BLaER1 treated with 17β-estradiol and CSF1 and Interleukin-3, amounts not matched to agents 10 nM and 100 nM (cell line): ENCODE data around the gene STAT3.

Experiments used
- H3K27ac ChIP-seq, 11 experiments: shearing (Covaris generic); formaldehyde crosslinking; 2 replicates each; pipeline ENCODE4 v1.8.1; 2022
- H3K27me3 ChIP-seq, 11 experiments: shearing (Covaris generic); formaldehyde crosslinking; 2 replicates each; pipeline ENCODE4 v1.8.1; 2022
- H3K36me3 ChIP-seq, 11 experiments: shearing (Covaris generic); formaldehyde crosslinking; 2 replicates each; pipeline ENCODE4 v1.8.1; 2022
- H3K4me1 ChIP-seq, 10 experiments: shearing (Covaris generic); formaldehyde crosslinking; 2 replicates each; pipeline ENCODE4 v1.8.1; 2022
- H3K4me2 ChIP-seq, 11 experiments: shearing (Covaris generic); formaldehyde crosslinking; 2 replicates each; pipeline ENCODE4 v1.8.1; 2022
- H3K4me3 ChIP-seq, 10 experiments: shearing (Covaris generic); formaldehyde crosslinking; 2 replicates each; pipeline ENCODE4 v1.8.1; 2022
- H3K9ac ChIP-seq, 11 experiments: shearing (Covaris generic); formaldehyde crosslinking; 2 replicates each; pipeline ENCODE4 v1.8.1; 2022
- H3K9me3 ChIP-seq, 11 experiments: shearing (Covaris generic); formaldehyde crosslinking; replicated peaks in 1 of 11; 2 replicates each; pipeline ENCODE4 v1.8.1; 2022
- H4K20me1 ChIP-seq, 11 experiments: shearing (Covaris generic); formaldehyde crosslinking; 2 replicates each; pipeline ENCODE4 v1.8.1; 2022
- Cebpa-rat ChIP-seq, 11 experiments: shearing (Covaris generic); IDR thresholded peaks; 2 replicates each; pipeline ENCODE4 v1.8.1; 2022

The STAT3 gene

DNA sequence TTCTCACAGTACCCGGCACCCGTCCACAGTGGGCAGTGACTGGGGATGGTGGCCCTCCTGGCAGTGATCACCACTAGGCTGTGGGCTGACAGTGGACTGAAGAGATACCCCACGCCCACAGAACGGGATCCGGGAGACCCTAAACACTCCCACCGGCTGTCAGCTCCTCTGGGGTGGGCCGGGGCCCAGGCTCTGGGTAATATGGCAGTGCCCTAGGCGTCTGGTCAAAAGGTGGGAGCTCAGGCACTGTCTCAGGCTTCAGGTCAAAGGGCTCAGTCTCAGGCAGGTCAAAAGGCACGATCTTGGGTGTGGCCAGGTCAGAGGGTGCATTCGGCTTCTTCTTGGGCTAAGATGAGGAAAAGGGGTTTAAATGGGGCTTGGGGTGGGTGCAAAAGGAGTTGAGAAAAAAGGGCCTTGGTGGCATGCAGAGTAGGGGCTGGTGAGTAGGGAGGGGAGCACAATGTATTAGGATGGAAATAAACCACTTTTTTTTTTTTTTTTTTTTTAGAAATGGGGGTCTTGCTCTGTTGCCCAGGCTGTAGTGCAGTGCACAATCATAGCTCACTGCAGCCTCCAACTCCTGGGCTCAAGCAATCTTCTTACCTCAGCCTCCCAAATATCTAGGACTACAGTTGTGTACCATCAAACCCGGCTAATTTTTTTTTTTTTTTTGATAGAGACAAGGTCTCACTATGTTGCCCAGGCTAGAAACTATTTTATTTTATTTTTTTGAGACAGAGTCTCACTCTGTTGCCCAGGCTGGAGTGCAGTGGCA is 23.9 kb upstream of the STAT3 start:
- Histone ChIP-seq H4K20me1 (no peaks in the 10 kb centered on the region), H3K4me3 (no peak overlapping the region), H3K4me1 (peaks cover 21 to 85% (median 31%) of the 10 kb centered on the region in 10 experiments), H3K36me3 (no peaks in the 10 kb centered on the region), H3K4me2 (peak overlapping the region in 3 of 11 experiments; percentile 5 to 66 (median 44); a peak in 5 of 22 replicates), H3K9me3 (no peaks in the 10 kb centered on the region), H3K27ac (no peak overlapping the region), H3K9ac (no peak overlapping the region), H3K27me3 (no peaks in the 10 kb centered on the region)
- no peak for TF ChIP-seq Cebpa-rat (IDR thresholded peaks at IDR 0.05)

DNA sequence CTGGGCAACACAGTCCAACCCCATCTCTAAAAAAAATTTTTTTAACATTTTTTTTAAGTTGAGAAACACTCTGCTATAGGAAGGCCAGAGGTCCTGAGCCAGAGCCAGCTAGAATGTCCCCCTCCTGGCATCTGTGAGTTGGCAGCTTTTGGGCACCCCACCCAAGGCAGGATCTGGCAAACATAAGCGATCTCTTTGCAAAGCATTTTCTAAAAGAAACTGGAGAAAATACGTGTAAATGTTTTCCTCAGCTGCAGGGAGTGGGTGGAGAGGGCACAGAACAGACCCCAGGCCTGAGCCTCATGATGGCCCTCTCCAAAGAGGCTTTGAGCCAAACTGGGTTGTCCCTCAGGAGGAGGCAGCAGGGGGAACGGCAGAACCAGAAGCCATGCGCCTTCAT is 23.1 kb upstream of the STAT3 start:
- Histone ChIP-seq H3K27ac (no peak overlapping the region), H3K4me2 (peak overlapping the region in 3 of 11 experiments; percentile 5 to 66 (median 44); a peak in 5 of 22 replicates), H3K27me3 (no peaks in the 10 kb centered on the region), H3K36me3 (no peaks in the 10 kb centered on the region), H3K9ac (no peak overlapping the region; a peak in 1 of 22 replicates), H4K20me1 (no peaks in the 10 kb centered on the region), H3K4me1 (peaks cover 21 to 86% (median 38%) of the 10 kb centered on the region in 10 experiments), H3K9me3 (no peaks in the 10 kb centered on the region), H3K4me3 (no peak overlapping the region)
- TF ChIP-seq Cebpa-rat (IDR thresholded peaks at IDR 0.05): no peak

DNA sequence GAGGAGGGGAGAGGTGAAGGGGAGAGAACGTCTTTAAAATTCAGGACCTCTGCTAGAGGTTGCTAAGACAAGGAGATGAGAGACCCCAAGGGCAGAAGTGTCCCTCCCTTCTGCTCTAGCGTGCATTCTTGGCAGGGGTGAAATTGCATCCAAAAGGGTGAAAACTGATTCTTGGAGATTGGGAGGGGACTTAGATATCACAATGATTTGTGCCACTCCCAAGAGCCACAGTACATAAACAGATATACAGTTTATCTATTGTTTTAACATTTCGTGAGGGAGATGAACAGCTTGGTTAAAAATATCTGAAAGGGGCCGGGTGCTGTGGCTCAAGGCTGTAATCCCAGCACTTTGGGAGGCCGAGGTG is 22.1 kb upstream of the STAT3 start:
- peaks cover 13 to 79% (median 38%) of the 10 kb centered on the region in 10 experiments for H3K4me1 ChIP-seq
- no peak overlapping the region for H3K9ac ChIP-seq
- no peaks in the 10 kb centered on the region for H4K20me1 ChIP-seq
- TF ChIP-seq Cebpa-rat (IDR thresholded peaks at IDR 0.05): no peak
- no peaks in the 10 kb centered on the region for H3K36me3 ChIP-seq
- H3K27ac ChIP-seq: no peak overlapping the region
- H3K4me3 ChIP-seq: no peak overlapping the region
- no peaks in the 10 kb centered on the region for H3K27me3 ChIP-seq
- peak overlapping the region in 4 of 11 experiments; percentile 4 to 64 (median 59); a peak in 5 of 22 replicates for H3K4me2 ChIP-seq
- no peaks in the 10 kb centered on the region for H3K9me3 ChIP-seq

DNA sequence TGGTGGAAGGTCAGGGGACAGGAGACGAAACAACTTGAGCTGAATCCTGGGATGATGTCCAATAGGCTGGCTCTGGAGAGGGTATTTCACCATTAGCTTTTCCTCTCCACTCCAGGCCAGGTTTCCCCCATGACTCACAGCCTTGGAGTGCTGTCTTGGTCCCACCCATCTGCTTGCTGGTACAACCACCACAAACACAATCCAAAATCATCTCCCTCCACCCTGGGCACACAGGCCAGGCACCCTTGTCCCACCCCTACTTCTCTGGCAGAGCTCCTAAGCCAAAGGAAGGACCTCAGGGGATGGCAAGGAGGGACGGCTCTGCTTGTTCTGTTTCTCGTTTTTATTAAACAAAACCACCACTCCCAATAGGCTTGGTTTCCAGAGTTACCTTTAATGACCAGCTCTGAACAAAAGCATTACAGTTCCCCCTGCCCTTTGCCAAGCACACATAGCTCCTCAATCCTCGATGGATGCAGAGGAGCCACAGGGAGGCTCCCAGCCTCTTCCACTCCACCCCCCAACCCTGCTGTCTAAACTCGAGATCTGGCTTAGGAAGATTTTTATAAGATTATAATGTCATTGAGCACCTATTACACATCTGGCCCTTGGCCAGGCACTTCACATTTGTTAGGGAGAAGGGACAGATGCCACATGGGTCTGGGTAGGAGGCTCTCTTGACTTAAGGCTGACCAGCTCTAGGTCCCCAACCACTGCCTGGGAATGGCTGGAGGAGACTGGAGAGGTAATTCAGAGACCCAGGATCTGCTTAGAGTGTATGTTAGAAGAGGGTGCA is 21.5 kb upstream of the STAT3 start:
- peaks cover 8 to 76% (median 32%) of the 10 kb centered on the region in 10 experiments for H3K4me1 ChIP-seq
- H3K9ac ChIP-seq: no peak overlapping the region
- H3K9me3 ChIP-seq: no peaks in the 10 kb centered on the region
- no peak overlapping the region for H3K4me3 ChIP-seq
- H3K36me3 ChIP-seq: no peaks in the 10 kb centered on the region
- no peak overlapping the region for H3K27ac ChIP-seq
- no peaks in the 10 kb centered on the region for H3K27me3 ChIP-seq
- peak overlapping the region in 5 of 11 experiments; percentile 4 to 64 (median 54); a peak in 8 of 22 replicates for H3K4me2 ChIP-seq
- no peaks in the 10 kb centered on the region for H4K20me1 ChIP-seq
- TF ChIP-seq Cebpa-rat (IDR thresholded peaks at IDR 0.05): no peak

DNA sequence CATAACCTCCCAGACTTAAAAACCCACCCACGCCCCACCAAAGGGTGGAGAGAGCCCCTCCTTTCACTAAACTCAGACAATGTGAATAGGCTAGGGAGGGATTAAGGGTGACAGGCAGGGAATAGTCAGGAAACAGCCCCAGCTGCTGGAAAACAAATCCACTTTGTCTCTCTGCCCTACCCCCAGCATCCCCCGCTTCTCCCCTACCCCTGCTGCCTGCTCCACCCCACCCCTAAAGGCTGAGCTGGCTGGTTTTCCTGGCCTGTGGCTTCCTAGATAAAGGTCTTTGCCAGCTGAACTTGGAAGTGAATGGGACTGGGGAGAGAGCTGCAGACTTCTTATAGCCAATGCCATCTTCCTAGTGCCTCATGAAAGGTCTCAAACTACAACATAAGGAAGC is 19.8 kb upstream of the STAT3 start:
- Histone ChIP-seq H3K36me3 (no peaks in the 10 kb centered on the region), H3K27me3 (no peaks in the 10 kb centered on the region), H3K9ac (no peak overlapping the region), H3K4me3 (no peak overlapping the region), H4K20me1 (no peaks in the 10 kb centered on the region), H3K4me2 (peak overlapping the region in 2 of 11 experiments; percentile 92 to 93; a peak in 3 of 22 replicates), H3K4me1 (peaks cover 0 to 68% (median 26%) of the 10 kb centered on the region in 10 experiments; a peak in 17 of 20 replicates), H3K27ac (no peak overlapping the region), H3K9me3 (no peaks in the 10 kb centered on the region)
- TF ChIP-seq Cebpa-rat (IDR thresholded peaks at IDR 0.05): no peak

DNA sequence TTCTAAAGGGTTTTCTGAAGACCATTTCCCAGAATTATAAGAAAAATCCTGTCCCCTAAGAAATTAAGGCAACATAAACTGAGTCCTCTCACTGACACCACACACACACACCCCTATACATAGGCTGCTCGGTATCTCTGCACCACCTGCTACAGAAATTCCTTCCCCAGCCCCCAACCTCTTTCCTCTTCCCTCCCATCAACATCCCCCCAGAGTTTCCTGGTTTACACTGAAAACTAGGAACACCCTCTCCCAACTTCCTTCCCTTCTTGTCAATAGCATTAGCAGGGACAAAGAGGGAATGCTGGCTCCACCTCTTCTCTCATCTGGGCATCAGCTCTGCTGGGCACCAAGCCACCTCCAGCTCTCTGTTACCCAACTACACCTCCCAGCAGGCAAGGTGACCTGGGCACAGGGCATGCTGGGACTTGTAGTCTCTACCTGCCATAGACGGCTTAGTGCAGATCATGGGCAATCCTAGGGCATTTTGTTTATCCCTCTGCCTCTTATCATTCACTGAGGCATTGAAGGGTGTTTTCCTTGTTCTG is 19.1 kb upstream of the STAT3 start:
- Histone ChIP-seq H4K20me1 (no peaks in the 10 kb centered on the region), H3K27ac (peak overlapping the region in 1 of 11 experiments; percentile 61; a peak in 3 of 22 replicates), H3K4me1 (peaks cover 0 to 66% (median 26%) of the 10 kb centered on the region in 10 experiments; a peak in 17 of 20 replicates), H3K36me3 (no peaks in the 10 kb centered on the region), H3K27me3 (no peaks in the 10 kb centered on the region), H3K4me3 (no peak overlapping the region), H3K4me2 (peak overlapping the region in 7 of 11 experiments; percentile 9 to 93 (median 70); a peak in 11 of 22 replicates), H3K9ac (no peak overlapping the region), H3K9me3 (no peaks in the 10 kb centered on the region)
- TF ChIP-seq Cebpa-rat (IDR thresholded peaks at IDR 0.05): no peak

DNA sequence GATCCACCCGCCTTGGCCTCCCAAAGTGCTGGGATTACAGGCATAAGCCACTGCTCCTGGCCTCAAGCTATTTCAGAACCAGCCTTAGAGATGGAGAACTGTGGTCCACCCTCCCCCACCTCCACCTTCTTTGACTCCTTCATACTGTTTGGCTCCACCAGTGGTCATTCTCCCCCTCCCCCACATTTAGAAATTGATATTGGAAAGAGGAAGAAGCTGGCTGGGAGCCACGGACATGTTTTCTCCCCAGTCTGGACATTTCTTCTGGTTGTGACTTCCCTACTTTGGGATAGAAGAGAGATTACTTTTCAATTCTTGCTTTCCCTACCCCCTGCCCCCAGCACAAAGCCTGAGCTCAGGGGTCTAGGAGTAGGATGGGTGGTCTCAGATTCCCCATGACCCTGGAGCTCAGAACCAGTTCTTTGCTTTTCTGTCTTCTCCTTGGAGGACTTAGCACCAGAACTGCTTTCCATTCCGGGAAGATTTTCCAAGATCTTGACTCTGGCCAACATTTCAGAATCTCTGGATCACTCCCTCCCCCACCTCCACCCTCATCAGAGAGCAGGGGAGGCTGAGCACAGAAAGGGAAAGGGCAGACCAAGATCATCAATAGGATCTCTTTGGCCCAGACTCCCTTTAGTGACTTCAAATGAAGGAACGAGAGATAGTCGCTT is 18.5 kb upstream of the STAT3 start:
- TF ChIP-seq Cebpa-rat (IDR thresholded peaks at IDR 0.05): no peak
- H3K4me3 ChIP-seq: no peak overlapping the region
- H3K4me2 ChIP-seq: peak overlapping the region in 9 of 11 experiments; percentile 9 to 93 (median 61); a peak in 14 of 22 replicates

DNA sequence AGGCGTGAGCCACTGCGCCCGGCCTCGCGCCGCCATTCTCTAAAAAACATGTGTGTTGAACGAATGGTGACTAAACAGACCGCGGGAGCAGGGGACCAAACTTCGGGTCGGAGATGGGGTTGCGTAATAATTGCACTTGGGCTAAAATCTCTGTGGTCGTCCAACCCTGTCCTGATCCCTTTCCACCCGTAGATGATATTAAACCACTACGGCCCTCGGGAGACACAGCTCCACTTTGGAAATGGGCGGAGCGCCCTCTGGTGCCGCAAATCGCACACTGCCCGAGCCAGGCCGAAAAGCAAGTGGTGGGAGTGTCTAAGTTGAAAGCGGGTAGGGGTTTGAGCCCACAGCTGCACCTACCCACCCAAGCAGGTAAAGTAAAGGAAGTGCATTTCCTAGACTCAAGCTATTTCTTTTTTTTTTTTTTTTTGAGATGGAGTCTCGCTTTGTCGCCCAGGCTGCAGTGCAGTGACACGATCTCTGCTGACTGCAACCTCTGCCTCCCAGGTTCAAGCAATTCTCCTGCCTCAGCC is 17.8 kb upstream of the STAT3 start:
- peak overlapping the region in 10 of 11 experiments; percentile 9 to 93 (median 46); a peak in 14 of 22 replicates for H3K4me2 ChIP-seq
- H3K27ac ChIP-seq: no peak overlapping the region
- H3K9ac ChIP-seq: no peak overlapping the region
- H3K27me3 ChIP-seq: no peaks in the 10 kb centered on the region
- TF ChIP-seq Cebpa-rat (IDR thresholded peaks at IDR 0.05): peak in 10 of 11 experiments; percentile 24 to 96 (median 79); a peak in 18 of 22 replicates
- H3K4me3 ChIP-seq: no peak overlapping the region
- no peaks in the 10 kb centered on the region for H4K20me1 ChIP-seq
- no peaks in the 10 kb centered on the region for H3K9me3 ChIP-seq
- H3K4me1 ChIP-seq: peaks cover 0 to 53% (median 26%) of the 10 kb centered on the region in 10 experiments; a peak in 17 of 20 replicates
- no peaks in the 10 kb centered on the region for H3K36me3 ChIP-seq

More for the DNA sequence above, 18.5 kb upstream of the STAT3 start:
- H3K4me1 ChIP-seq: peaks cover 0 to 60% (median 26%) of the 10 kb centered on the region in 10 experiments; a peak in 17 of 20 replicates
- H3K27ac ChIP-seq: peak overlapping the region in 3 of 11 experiments; percentile 12 to 61 (median 27); a peak in 3 of 22 replicates
- no peaks in the 10 kb centered on the region for H3K27me3 ChIP-seq
- no peaks in the 10 kb centered on the region for H3K36me3 ChIP-seq
- no peaks in the 10 kb centered on the region for H4K20me1 ChIP-seq
- H3K9ac ChIP-seq: peak overlapping the region in 1 of 11 experiments; percentile 13; a peak in 1 of 22 replicates
- H3K9me3 ChIP-seq: no peaks in the 10 kb centered on the region
